K562 (cell line): ENCODE measurements around the gene SP100. TPM values are rescaled to one million over a fixed set of nuclear protein-coding genes. Genes with fewer than 3 reads are reported as not detected.
A peak's percentile ranks its signal among the peaks of the same experiment; 100 is the strongest.

Experiments
- ATAC-seq: fragments of 200-7000 bp; cut with Tn5 transposase; 3 replicates; pipeline ENCODE4 v1.9.1; 2020; ENCODE audit warnings: moderate library complexity
- BruUV-seq: library from RNA; stranded (reverse); fragments of 400-500 nt; replicated peaks from 2 replicates; lab custom pipeline; 2021; lab: Mats Ljungman, UMichigan
- CTCF ChIA-PET: fragments of 300-600 bp; formaldehyde crosslinking; extraction: SDS; loops from one replicate; lab custom pipeline; 2021; ENCODE audit warnings: low intra/inter-chr PET ratio; lab: Yijun Ruan, JAX
- POLR2A ChIA-PET: fragments of 300-600, 350-650 bp; sonication (Branson Sonifier 250); formaldehyde crosslinking; extraction: SDS; loops from one replicate; lab custom pipeline; 2021; ENCODE audit warnings: antibody characterized with exemption, inconsistent platforms; lab: Yijun Ruan, JAX
- DNase-seq, 4 experiments: peaks; one replicate each; pipeline versions ENCODE4 v3.0.0 to v3.0.0-alpha.2; 2011 to 2018; ENCODE audit warnings: low spot score in 3 of 4, mixed read lengths in 3 of 4; ENCODE audit errors: extremely low read depth in 1 of 4
- FAIRE-seq: peaks from 2 replicates; lab custom pipeline; 2011; peaks lifted over from hg19 to GRCh38; lab: Jason Lieb, UNC
- H2AFZ ChIP-seq: 2 replicates; pipeline ENCODE4 v1.6.0; 2011; ENCODE audit warnings: low read depth, low read length, control low read depth, inconsistent platforms
- H3K27ac ChIP-seq: fragments of 200-600 bp; 3 replicates; pipeline ENCODE4 v1.8.0; 2011; ENCODE audit warnings: low read depth, mild to moderate bottlenecking, control low read depth, inconsistent platforms, low read length, moderate library complexity, mixed read lengths; ENCODE audit errors: extremely low read depth
- H3K27me3 ChIP-seq, 2 experiments: fragments of 300-600 bp in 1 of 2; 2 replicates in 1 of 2; 3 replicates in 1 of 2; pipeline versions ENCODE4 v1.6.0 to v1.8.0; 2011; ENCODE audit warnings: inconsistent platforms in 2 of 2, low read length in 2 of 2, mild to moderate bottlenecking in 1 of 2, mixed read lengths in 1 of 2, moderate library complexity in 1 of 2; ENCODE audit not compliant: control insufficient read depth in 2 of 2, insufficient read depth in 2 of 2
- H3K36me3 ChIP-seq: fragments of 300-600 bp; 3 replicates; pipeline ENCODE4 v1.8.0; 2011; ENCODE audit warnings: mild to moderate bottlenecking, low read length, inconsistent platforms; ENCODE audit not compliant: control insufficient read depth, insufficient read depth
- H3K4me1 ChIP-seq, 2 experiments: fragments of 200-600 bp in 1 of 2; replicated peaks in 1 of 2; 2 replicates in 1 of 2; 3 replicates in 1 of 2; pipeline versions ENCODE4 v1.5.1 to v1.8.0; 2011; ENCODE audit warnings: inconsistent platforms in 2 of 2, low read length in 2 of 2, mild to moderate bottlenecking in 1 of 2, mixed read lengths in 1 of 2, moderate library complexity in 1 of 2; ENCODE audit not compliant: control insufficient read depth in 2 of 2, insufficient read depth in 2 of 2
- H3K4me2 ChIP-seq: 2 replicates; pipeline ENCODE4 v1.6.1; 2011; ENCODE audit warnings: low read length, control low read depth, inconsistent platforms, mixed read lengths; ENCODE audit not compliant: insufficient read depth
- H3K4me3 ChIP-seq: fragments of 200-600 bp; sonication (generic), shearing (Covaris generic); 2 replicates; pipeline ENCODE4 v1.5.1; 2016; ENCODE audit warnings: control low read depth, inconsistent platforms
- H3K79me2 ChIP-seq: fragments of 200-600 bp; 3 replicates; pipeline ENCODE4 v1.8.0; 2011; ENCODE audit warnings: low read length, inconsistent platforms; ENCODE audit not compliant: control insufficient read depth, insufficient read depth
- H3K9ac ChIP-seq, 2 experiments: 2 replicates each; pipeline versions ENCODE4 v1.6.0 to v1.6.1; 2011; ENCODE audit warnings: low read depth in 2 of 2, low read length in 2 of 2, control low read depth in 1 of 2, inconsistent platforms in 1 of 2, mild to moderate bottlenecking in 1 of 2, mixed read lengths in 1 of 2; ENCODE audit not compliant: insufficient read depth in 1 of 2
- H3K9me1 ChIP-seq: one replicate; pipeline ENCODE4 v1.6.0; 2011; ENCODE audit warnings: inconsistent platforms, mild to moderate bottlenecking, low read length, moderate library complexity; ENCODE audit not compliant: control insufficient read depth, insufficient read depth
- H3K9me3 ChIP-seq: replicated peaks from 2 replicates; pipeline ENCODE4 v1.5.1; 2011; ENCODE audit warnings: low read depth, low read length, inconsistent platforms; ENCODE audit not compliant: control insufficient read depth, insufficient read depth
- H4K20me1 ChIP-seq: replicated peaks from 2 replicates; pipeline ENCODE4 v1.6.1; 2011; ENCODE audit warnings: low read length, inconsistent platforms, mixed read lengths; ENCODE audit not compliant: control insufficient read depth, insufficient read depth
- DPF2 ChIP-seq: fragments of 450-650 bp; IDR thresholded peaks from 2 replicates; pipeline ENCODE4 v1.6.1; 2016
- HNRNPK ChIP-seq: fragments of 200-400 bp; formaldehyde crosslinking; IDR thresholded peaks from one replicate; pipeline ENCODE4 v1.6.1; 2018; ENCODE audit warnings: mild to moderate bottlenecking, low read depth, low read length; ENCODE audit not compliant: poor library complexity, severe bottlenecking
- KDM2B ChIP-seq: fragments of 250-450 bp; sonication (Bioruptor Pico); IDR thresholded peaks from 2 replicates; pipeline ENCODE4 v1.8.0; 2021; ENCODE audit warnings: mild to moderate bottlenecking, moderate library complexity
- LARP7 ChIP-seq: fragments of 450-650 bp; IDR thresholded peaks from 2 replicates; pipeline ENCODE4 v1.6.1; 2016
- NFYB ChIP-seq: IDR thresholded peaks from 2 replicates; pipeline ENCODE4 v1.6.1; 2011; ENCODE audit warnings: mild to moderate bottlenecking, moderate library complexity; ENCODE audit not compliant: insufficient read length; ENCODE audit errors: extremely low read depth
- NR1H2 ChIP-seq: sonication (generic); formaldehyde crosslinking; IDR thresholded peaks from 2 replicates; pipeline ENCODE4 v1.4.0; 2020; ENCODE audit warnings: mild to moderate bottlenecking, missing genetic modification reagents
- NR3C1 ChIP-seq: sonication (generic); formaldehyde crosslinking; IDR thresholded peaks from 2 replicates; pipeline ENCODE4 v1.8.1; 2022; ENCODE audit warnings: missing genetic modification reagents
- POLR2G ChIP-seq: fragments of 200-400 bp; formaldehyde crosslinking; IDR thresholded peaks from 2 replicates; pipeline ENCODE4 v1.6.1; 2017; ENCODE audit warnings: low read depth, mild to moderate bottlenecking, antibody characterized with exemption, low read length, moderate library complexity
- RFX7 ChIP-seq: fragments of 250-450 bp; sonication (Bioruptor Pico); IDR thresholded peaks from 2 replicates; pipeline ENCODE4 v1.5.1; 2021; ENCODE audit warnings: mild to moderate bottlenecking
- ZNF41 ChIP-seq: fragments of 250-450 bp; sonication (Bioruptor Pico); conservative IDR thresholded peaks from 2 replicates; pipeline ENCODE4 v1.4.0; 2020; ENCODE audit warnings: mild to moderate bottlenecking
- WGBS: fragments of 100-300 bp; shearing (Covaris generic); methylation state at CpG from one replicate; pipeline ENCODE4 v1.1.6; 2016; ENCODE audit warnings: low coverage, mixed read lengths; ENCODE audit not compliant: insufficient coverage; ENCODE audit errors: missing lambda C conversion rate; 5-methylcytosine and 5-hydroxymethylcytosine counted together
- in situ Hi-C: fragments of 300-500 bp; cut with MboI; formaldehyde crosslinking; loops from 4 replicates; pipeline ENCODE4 v1.15.0; 2018; ENCODE audit warnings: inconsistent platforms, mixed read lengths
- intact Hi-C: fragments of 100-400 bp; cut with micrococcal nuclease; formaldehyde crosslinking; loops from 2 replicates; pipeline ENCODE4 v1.14.2; 2022
- polyA plus RNA-seq, 8 experiments: library from polyadenylated mRNA; depleted of rRNA in 4 of 8; stranded (reverse) in 5 of 8; unstranded in 3 of 8; fragments of >200 nt; fragmentation: Nextera tagmentation in 2 of 8; fragmentation: Illumina TruSeq in 1 of 8; extraction: Ambion mirVana in 2 of 8; extraction: Trizol in 1 of 8; gene quantifications; 2 replicates each; pipeline versions ENCODE4 v1.2.1 to v1.2.3, GENCODE V29; 2011 to 2014; ENCODE audit warnings: inconsistent platforms in 1 of 8, missing spikeins in 1 of 8
- total RNA-seq, 7 experiments: library from RNA; depleted of rRNA in 6 of 7; stranded (reverse); fragments of >200 nt in 6 of 7; fragmentation: Illumina TruSeq in 2 of 7; extraction: Trizol in 2 of 7; gene quantifications; 2 replicates each; pipeline versions ENCODE4 v1.2.1 to v1.2.3, GENCODE V29; 2011 to 2021; ENCODE audit warnings: low replicate concordance in 1 of 7

The SP100 gene
- total and polyA plus RNA-seq, 9 of the 15 experiments (the other 6 are each of a cell fraction or from before 2014, with no cell fraction given) = 19.2 to 39.2 (median 34.6) TPM

DNA sequence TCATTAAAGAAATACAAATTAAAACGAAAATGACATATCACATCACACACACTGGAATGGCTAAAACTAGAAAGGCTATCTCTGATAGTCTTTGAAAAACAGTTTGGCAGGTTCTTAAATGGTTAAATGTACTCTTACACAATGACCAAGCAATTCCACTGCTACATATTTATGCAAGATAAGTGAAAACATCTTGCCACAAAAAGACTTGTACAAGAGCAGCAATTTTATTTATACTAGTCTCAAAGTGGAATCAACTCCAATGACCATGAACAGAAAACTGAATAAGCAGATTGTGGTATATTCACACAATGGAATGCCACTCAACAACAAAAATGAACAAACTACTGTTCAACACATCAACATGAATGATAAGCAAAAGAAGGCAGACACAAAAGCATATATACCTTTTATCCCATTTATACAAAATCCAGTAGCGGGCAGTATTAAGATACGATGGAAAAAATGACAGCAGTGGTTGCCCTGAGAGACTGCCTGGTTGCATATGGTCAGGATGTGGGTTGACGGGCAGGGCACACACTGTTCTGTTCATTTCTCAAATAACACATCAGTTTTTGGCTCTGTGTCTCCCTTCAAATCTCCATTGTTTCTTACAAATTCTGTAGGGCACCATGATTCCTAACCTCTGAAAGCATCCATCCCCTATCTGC lies 25.4 kb downstream of the SP100 start (continued):
- TF ChIP-seq DPF2 (peak; percentile 43; the same call in 1 of the 2 replicates), KDM2B (CRISPR knock-in tag) (no peak)

DNA sequence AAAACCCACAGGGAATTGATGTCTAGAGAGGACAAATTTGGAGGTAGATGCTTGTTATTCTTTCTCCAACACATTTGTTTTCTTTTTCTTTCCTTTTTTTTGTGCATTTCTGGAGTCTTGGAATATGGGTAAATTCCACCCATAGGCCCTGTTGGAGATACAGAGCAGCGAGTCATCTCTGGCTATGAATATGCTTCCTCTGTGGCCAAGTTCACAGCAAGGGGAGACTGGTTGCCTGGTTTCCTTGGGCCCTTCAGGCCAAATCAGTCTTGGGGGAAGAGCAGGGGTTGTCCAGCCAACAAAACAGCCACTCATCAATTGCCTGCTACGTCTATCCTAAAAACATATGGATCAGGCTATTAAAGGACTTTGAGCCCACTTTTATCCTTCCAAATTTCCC lies 27.5 kb downstream of the SP100 start:
- H3K4me1 ChIP-seq = peaks cover 0 to 8% of the 10 kb centered on the region in 2 experiments; a peak in 1 of 5 replicates
- peaks cover 16% of the 10 kb centered on the region for H3K79me2 ChIP-seq
- no peak overlapping the region for H3K4me3 ChIP-seq
- H2AFZ ChIP-seq = no peak overlapping the region
- FAIRE-seq = no peak
- no peaks in the 10 kb centered on the region for H3K9me3 ChIP-seq
- H4K20me1 ChIP-seq = no peaks in the 10 kb centered on the region
- TF ChIP-seq HNRNPK = no peak
- no peak for TF ChIP-seq RFX7 (CRISPR knock-in tag)
- no peak for TF ChIP-seq NR1H2
- no peak for TF ChIP-seq NR3C1 (CRISPR knock-in tag)
- TF ChIP-seq ZNF41 (CRISPR knock-in tag) = no peak
- TF ChIP-seq LARP7 = no peak
- TF ChIP-seq POLR2G = no peak
- no peak for TF ChIP-seq NFYB
- TF ChIP-seq, all 486 proteins: peak for 0
- Histone ChIP-seq H3K9ac (no peak overlapping the region), H3K27me3 (no peaks in the 10 kb centered on the region), H3K27ac (no peak overlapping the region), H3K36me3 (peaks cover 14% of the 10 kb centered on the region; the same call in 2 of the 3 replicates), H3K4me2 (no peak overlapping the region), H3K9me1 (no peaks in the 10 kb centered on the region)
- no peak for DNase-seq
- ChIA-PET POLR2A (no interaction called here), CTCF (no interaction called here)
- in situ Hi-C loops (no loop called here), intact Hi-C loops (no loop called here)
- no peak for ATAC-seq
- WGBS = 100% methylated on average over 1 of the region's 2 CpGs
- no TSS peak for BruUV-seq
